NCI-H2107 (cell line): ENCODE data around the gene SV2C.
"Not testable (repeated sequence)": the region's sequence is repeated elsewhere in the genome, so short reads cannot be mapped to it uniquely, and the experiment has no call there.

Source experiments
- DNase-seq: peaks from one replicate; lab custom pipeline; 2025; lab: John Stamatoyannopoulos, UW

The SV2C gene

GRCh38 chr5:76257225-76257833 lies 174.1 kb downstream of the SV2C start:
- DNase-seq: no peak

- no peak for DNase-seq
Measured at GRCh38 chr5:76257897-76258296, 174.7 kb downstream of the SV2C start.

- no peak for DNase-seq
Measured at GRCh38 chr5:76264681-76265080, 181.5 kb downstream of the SV2C start.

- DNase-seq: no peak
Measured at GRCh38 chr5:76269259-76269931, 186.2 kb downstream of the SV2C start.

- DNase-seq: no peak
Measured at GRCh38 chr5:76269932-76270610, 186.9 kb downstream of the SV2C start.

GRCh38 chr5:76271836-76272235 lies 188.7 kb downstream of the SV2C start:
- DNase-seq: no peak

GRCh38 chr5:76273206-76273885 lies 190.2 kb downstream of the SV2C start:
- DNase-seq: no peak

GRCh38 chr5:76274571-76274970 lies 191.4 kb downstream of the SV2C start:
- no peak for DNase-seq

- DNase-seq: no peak
Measured at GRCh38 chr5:76277736-76278135, 194.6 kb downstream of the SV2C start.

GRCh38 chr5:76278261-76278789 lies 195.1 kb downstream of the SV2C start:
- DNase-seq: no peak

- DNase-seq: no peak
Measured at GRCh38 chr5:76280494-76280893, 197.3 kb downstream of the SV2C start.

- DNase-seq: no peak
Measured at GRCh38 chr5:76283670-76284069, 200.5 kb downstream of the SV2C start.

GRCh38 chr5:76289692-76290091 lies 206.5 kb downstream of the SV2C start:
- no peak for DNase-seq

- no peak for DNase-seq
Measured at GRCh38 chr5:76290321-76290757, 207.2 kb downstream of the SV2C start.

- DNase-seq: no peak
Measured at GRCh38 chr5:76291305-76292077, 208.3 kb downstream of the SV2C start.

- DNase-seq: no peak
Measured at GRCh38 chr5:76292620-76293322, 209.6 kb downstream of the SV2C start.

GRCh38 chr5:76294573-76294972 lies 211.4 kb downstream of the SV2C start:
- DNase-seq: no peak

GRCh38 chr5:76298852-76299251 lies 215.7 kb downstream of the SV2C start:
- no peak for DNase-seq

GRCh38 chr5:76299592-76299991 lies 216.4 kb downstream of the SV2C start:
- no peak for DNase-seq

GRCh38 chr5:76301932-76302331 lies 218.7 kb downstream of the SV2C start:
- not testable (repeated sequence) for DNase-seq

GRCh38 chr5:76302661-76303060 lies 219.5 kb downstream of the SV2C start:
- DNase-seq: not testable (repeated sequence)
